Fibroblast of the aortic adventitia (primary cell): ENCODE measurements around the gene ADTRP. TPM values are rescaled to one million over a fixed set of nuclear protein-coding genes. Genes with fewer than 3 reads are reported as not detected.

Source experiments
- DNase-seq: peaks from one replicate; pipeline ENCODE4 v3.0.0-alpha.2; 2010; ENCODE audit warnings: low read depth
- H3K4me3 ChIP-seq: 2 replicates; pipeline ENCODE4 v1.5.1; 2011; ENCODE audit warnings: low read depth, mild to moderate bottlenecking, control low read depth, low read length, moderate library complexity
- total RNA-seq: library from RNA; depleted of rRNA; stranded (reverse); fragments of >200 nt; gene quantifications from 2 replicates; pipeline ENCODE4 v1.2.3, GENCODE V29; 2012; ENCODE audit warnings: low replicate concordance
- TF ChIP-seq, protein P1 (sequence below): IDR thresholded peaks from 2 replicates; pipeline ENCODE4 v1.5.1; 2011; ENCODE audit warnings: mild to moderate bottlenecking, low read length, control low read depth, inconsistent platforms; ENCODE audit not compliant: insufficient read depth

The ADTRP gene
- total RNA-seq, 1 donor: 10.9 TPM

DNA sequence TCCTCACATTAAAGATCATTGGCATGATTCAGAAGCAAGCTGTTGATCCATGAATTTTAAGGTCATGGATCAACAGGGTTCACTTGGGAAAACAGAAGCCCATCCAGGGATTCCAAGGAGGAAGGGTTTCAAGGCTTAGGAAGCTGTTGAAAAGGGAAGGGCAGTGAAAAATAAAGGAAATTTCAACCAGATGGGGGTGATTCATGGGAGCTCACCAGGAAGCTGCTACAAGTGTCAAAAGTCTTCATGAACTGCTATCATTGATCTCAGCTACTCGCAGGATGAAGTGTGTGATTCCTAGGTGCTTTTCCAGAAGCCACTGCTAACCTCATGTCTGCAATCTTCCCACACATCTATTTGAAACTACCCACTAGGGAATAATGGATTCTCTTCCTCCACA is 26.2 kb downstream of the ADTRP start:
- TF ChIP-seq, protein P1, sequence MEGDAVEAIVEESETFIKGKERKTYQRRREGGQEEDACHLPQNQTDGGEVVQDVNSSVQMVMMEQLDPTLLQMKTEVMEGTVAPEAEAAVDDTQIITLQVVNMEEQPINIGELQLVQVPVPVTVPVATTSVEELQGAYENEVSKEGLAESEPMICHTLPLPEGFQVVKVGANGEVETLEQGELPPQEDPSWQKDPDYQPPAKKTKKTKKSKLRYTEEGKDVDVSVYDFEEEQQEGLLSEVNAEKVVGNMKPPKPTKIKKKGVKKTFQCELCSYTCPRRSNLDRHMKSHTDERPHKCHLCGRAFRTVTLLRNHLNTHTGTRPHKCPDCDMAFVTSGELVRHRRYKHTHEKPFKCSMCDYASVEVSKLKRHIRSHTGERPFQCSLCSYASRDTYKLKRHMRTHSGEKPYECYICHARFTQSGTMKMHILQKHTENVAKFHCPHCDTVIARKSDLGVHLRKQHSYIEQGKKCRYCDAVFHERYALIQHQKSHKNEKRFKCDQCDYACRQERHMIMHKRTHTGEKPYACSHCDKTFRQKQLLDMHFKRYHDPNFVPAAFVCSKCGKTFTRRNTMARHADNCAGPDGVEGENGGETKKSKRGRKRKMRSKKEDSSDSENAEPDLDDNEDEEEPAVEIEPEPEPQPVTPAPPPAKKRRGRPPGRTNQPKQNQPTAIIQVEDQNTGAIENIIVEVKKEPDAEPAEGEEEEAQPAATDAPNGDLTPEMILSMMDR: no peak
- no peak overlapping the region for H3K4me3 ChIP-seq
- no peak for DNase-seq

DNA sequence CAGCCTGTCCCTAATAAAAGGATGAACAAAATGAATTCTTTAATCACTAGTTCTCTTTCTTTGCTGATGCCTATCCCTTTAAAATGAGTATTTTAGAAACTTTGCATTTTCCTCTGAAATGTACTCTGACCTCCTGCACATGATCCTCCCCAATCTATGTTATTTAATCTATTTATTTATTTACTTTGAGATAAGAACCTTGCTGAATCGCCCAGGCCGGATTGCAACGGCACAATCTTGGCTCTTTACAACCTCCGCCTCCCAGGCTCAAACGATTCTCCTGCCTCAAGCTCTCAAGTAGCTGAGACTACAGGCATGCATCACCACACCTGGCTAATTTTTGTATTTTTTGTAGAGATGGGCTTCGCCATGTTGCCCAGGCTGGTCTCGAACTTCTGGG is 27.9 kb downstream of the ADTRP start:
- peak; percentile 74 for DNase-seq
- TF ChIP-seq, protein P1: no peak
- H3K4me3 ChIP-seq: no peak overlapping the region

DNA sequence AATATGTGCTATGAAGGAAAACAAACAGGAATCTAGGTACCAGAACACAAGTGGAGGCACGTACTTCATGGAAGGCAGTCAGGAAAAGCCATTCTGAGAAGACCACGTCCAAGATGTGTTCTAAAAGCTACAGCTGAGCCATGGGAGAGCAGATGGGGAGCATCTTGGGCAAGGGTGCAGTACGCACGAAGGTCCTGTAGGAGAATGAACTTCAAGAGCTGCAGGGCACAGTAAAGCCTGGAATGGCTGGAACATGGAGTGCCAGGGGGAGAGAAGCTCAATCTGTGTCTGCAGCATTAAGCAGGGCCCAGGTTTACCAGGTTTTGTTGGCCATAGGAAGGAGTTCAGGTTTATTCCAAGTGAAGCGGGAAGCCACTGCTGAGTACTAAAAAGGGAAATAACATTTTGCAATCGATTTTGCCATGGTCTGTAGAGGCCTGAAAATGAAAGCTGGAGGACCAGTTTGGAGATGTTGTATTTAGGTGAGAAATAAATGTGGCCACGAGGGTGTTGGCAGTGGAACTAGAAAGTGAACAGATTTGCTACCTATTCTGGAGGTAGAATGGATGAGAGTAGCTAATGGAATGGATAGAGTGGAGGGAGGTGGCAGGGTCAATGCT is 29.9 kb downstream of the ADTRP start:
- no peak overlapping the region for H3K4me3 ChIP-seq
- DNase-seq: no peak
- TF ChIP-seq, protein P1: peak; percentile 14

DNA sequence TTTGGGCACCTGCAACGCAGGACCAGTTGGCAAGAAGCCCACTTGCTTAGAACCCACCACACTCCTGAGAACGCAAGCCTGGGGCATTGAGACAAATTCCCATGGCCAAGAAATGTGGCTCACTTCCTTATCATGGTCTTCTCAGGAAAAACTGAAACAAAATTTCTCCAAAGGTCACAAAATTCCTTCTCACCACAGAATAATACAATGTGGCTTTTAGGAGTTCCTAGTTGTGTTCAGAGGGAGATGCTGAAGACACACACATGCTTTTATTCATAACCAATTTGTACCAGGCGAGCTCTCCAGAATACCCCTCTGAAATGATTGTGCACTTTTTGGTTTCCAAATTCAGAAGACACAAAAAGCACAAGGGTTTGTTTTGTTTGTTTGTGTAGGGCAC is 31.6 kb downstream of the ADTRP start:
- TF ChIP-seq, protein P1: no peak
- H3K4me3 ChIP-seq: no peak overlapping the region
- peak; percentile 31 for DNase-seq

DNA sequence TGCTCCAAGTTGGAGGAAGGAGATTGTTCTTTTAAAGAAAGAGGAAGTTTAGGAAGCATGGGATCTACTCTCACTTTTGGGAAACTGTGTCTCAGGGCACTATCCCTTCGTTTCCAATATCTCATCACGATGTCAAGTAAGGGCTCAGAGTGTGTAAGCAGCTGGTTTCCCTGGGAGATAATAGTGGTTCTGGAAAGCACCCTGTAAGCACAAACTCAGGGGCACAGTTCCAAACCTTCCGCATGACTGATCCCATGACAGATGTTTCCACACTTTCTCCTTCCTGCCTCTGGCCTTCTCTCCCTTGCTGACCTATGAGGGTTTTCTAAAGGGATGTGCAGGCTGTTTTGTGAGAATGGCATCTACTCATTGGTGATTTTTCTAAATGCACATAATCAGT is 33.9 kb downstream of the ADTRP start:
- no peak overlapping the region for H3K4me3 ChIP-seq
- DNase-seq: peak; percentile 94
- TF ChIP-seq, protein P1: no peak

DNA sequence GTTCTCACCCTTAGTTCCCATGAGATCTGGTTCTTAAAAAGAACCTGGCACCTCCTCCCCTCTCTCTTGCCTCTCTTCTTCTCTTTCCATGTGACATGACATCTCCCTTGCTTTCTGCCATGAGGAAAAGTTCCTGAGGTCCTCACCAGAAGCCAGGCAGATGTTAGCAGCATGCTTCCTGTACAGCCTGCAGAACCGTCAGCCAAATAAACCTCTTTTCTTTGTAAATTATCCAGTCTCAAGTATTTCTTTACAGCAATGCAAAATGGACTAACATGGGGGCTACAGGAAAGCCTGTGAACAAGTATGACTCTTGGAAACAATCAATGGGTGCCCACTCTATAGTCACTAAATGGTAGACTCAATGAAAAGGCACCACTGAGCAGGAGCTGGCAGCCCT is 34.5 kb downstream of the ADTRP start:
- no peak for DNase-seq
- TF ChIP-seq, protein P1: no peak
- H3K4me3 ChIP-seq: no peak overlapping the region

DNA sequence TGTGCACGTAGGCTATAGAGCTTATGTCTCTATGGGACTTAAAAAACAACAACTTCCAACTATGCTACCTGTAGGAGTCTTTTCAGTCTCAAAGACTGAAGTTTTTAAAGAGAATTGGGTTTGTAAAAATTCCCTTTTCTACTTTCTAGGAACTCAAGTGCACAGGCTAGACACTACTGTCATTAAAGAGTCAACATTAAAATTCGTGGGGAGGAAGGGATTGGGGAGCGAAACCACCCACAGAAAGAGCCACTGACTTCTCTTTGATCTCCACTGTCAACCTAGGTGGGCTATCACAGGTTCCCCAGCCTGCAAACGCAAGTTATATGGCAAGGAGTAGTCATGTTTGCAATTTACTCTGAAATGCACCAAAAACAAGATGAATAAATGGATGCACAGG is 37.7 kb downstream of the ADTRP start:
- TF ChIP-seq, protein P1: no peak
- no peak for DNase-seq
- H3K4me3 ChIP-seq: no peak overlapping the region
